CD14-positive monocyte (primary cell): Measurements from ENCODE around the gene SCAF4. TPM values are rescaled to one million over a fixed set of nuclear protein-coding genes. Genes with fewer than 3 reads are reported as not detected.

Experiments used
- DNase-seq, 3 donors: peaks; one replicate each; pipeline ENCODE4 v3.0.0-alpha.2; 2011 to 2022
- H2AFZ ChIP-seq: 2 replicates; pipeline ENCODE4 v1.6.0; 2012; ENCODE audit warnings: mild to moderate bottlenecking, low read depth, low read length, inconsistent platforms; ENCODE audit not compliant: insufficient read depth, poor library complexity, severe bottlenecking
- H3K27ac ChIP-seq, 2 donors: 1 replicate in 1 of 2; 2 replicates in 1 of 2; pipeline ENCODE4 v1.5.1; 2012 to 2013; ENCODE audit warnings: low read length in 2 of 2, control low read depth in 1 of 2, inconsistent platforms in 1 of 2, low read depth in 1 of 2, mild to moderate bottlenecking in 1 of 2
- H3K27me3 ChIP-seq, 2 donors: one replicate each; pipeline versions ENCODE4 v1.6.0 to v1.6.1; 2011 to 2013; ENCODE audit warnings: low read length in 2 of 2; ENCODE audit not compliant: control insufficient read depth in 2 of 2, insufficient read depth in 2 of 2
- H3K36me3 ChIP-seq, 2 donors: replicated peaks in 1 of 2; 1 replicate in 1 of 2; 2 replicates in 1 of 2; pipeline versions ENCODE4 v1.5.1 to v1.6.1; 2012 to 2013; ENCODE audit warnings: low read length in 2 of 2, control low read depth in 1 of 2, inconsistent platforms in 1 of 2, mild to moderate bottlenecking in 1 of 2; ENCODE audit not compliant: insufficient read depth in 2 of 2, control insufficient read depth in 1 of 2
- H3K4me1 ChIP-seq, 2 donors: 1 replicate in 1 of 2; 2 replicates in 1 of 2; pipeline versions ENCODE4 v1.5.1 to v1.6.1; 2012 to 2013; ENCODE audit warnings: low read length in 2 of 2, control low read depth in 1 of 2, inconsistent platforms in 1 of 2, mild to moderate bottlenecking in 1 of 2, moderate library complexity in 1 of 2; ENCODE audit not compliant: insufficient read depth in 2 of 2, control insufficient read depth in 1 of 2
- H3K4me2 ChIP-seq: replicated peaks from 2 replicates; pipeline ENCODE3; 2012; ENCODE audit warnings: low read length, moderate library complexity, mild to moderate bottlenecking; ENCODE audit not compliant: poor library complexity, severe bottlenecking; ENCODE audit errors: extremely low read depth
- H3K4me3 ChIP-seq, 3 experiments: fragments of 200-600 bp in 1 of 3; sonication (generic) in 1 of 3; replicated peaks in 1 of 3; 1 replicate in 2 of 3; 2 replicates in 1 of 3; pipeline ENCODE4 v1.5.1; 2011 to 2013; ENCODE audit warnings: low read length in 3 of 3, mild to moderate bottlenecking in 3 of 3, control low read depth in 2 of 3, low read depth in 2 of 3, inconsistent platforms in 1 of 3, moderate library complexity in 1 of 3
- H3K79me2 ChIP-seq: 2 replicates; pipeline ENCODE4 v1.6.0; 2012; ENCODE audit warnings: mild to moderate bottlenecking, control low read depth, inconsistent platforms, low read length, moderate library complexity; ENCODE audit not compliant: insufficient read depth
- H3K9ac ChIP-seq: 2 replicates; pipeline ENCODE4 v1.6.0; 2017; ENCODE audit warnings: low read length, mild to moderate bottlenecking; ENCODE audit not compliant: insufficient read depth, poor library complexity, severe bottlenecking
- H3K9me3 ChIP-seq, 2 donors: replicated peaks in 1 of 2; 1 replicate in 1 of 2; 2 replicates in 1 of 2; pipeline versions ENCODE4 v1.5.1 to v1.6.1; 2012 to 2013; ENCODE audit warnings: low read length in 2 of 2, control low read depth in 1 of 2; ENCODE audit not compliant: control insufficient read depth in 1 of 2, insufficient read depth in 1 of 2
- H4K20me1 ChIP-seq: 2 replicates; pipeline ENCODE4 v1.6.0; 2012; ENCODE audit warnings: mild to moderate bottlenecking, low read length, control low read depth, moderate library complexity; ENCODE audit not compliant: insufficient read depth
- H3K27ac Mint-ChIP-seq, 7 donors: one replicate each; pipeline ENCODE4 v1.8.0; 2020; ENCODE audit warnings: mild to moderate bottlenecking in 7 of 7, mixed read lengths in 7 of 7, moderate library complexity in 6 of 7, inconsistent platforms in 2 of 7
- H3K27me3 Mint-ChIP-seq, 3 donors: one replicate each; pipeline ENCODE4 v1.8.0; 2021 to 2022; ENCODE audit warnings: low read depth in 3 of 3, mild to moderate bottlenecking in 3 of 3, mixed read lengths in 3 of 3, moderate library complexity in 3 of 3, inconsistent platforms in 1 of 3
- H3K36me3 Mint-ChIP-seq, 2 donors: one replicate each; pipeline ENCODE4 v1.8.0; 2020; ENCODE audit warnings: mixed read lengths in 2 of 2, inconsistent platforms in 1 of 2, mild to moderate bottlenecking in 1 of 2
- H3K4me1 Mint-ChIP-seq: one replicate; pipeline ENCODE4 v1.8.0; 2020; ENCODE audit warnings: mild to moderate bottlenecking, mixed read lengths
- H3K4me3 Mint-ChIP-seq, 2 donors: one replicate each; pipeline ENCODE4 v1.8.0; 2020; ENCODE audit warnings: mild to moderate bottlenecking in 2 of 2, mixed read lengths in 2 of 2, moderate library complexity in 1 of 2
- H3K9me3 Mint-ChIP-seq, 7 donors: one replicate each; pipeline ENCODE4 v1.8.0; 2020 to 2022; ENCODE audit warnings: mixed read lengths in 7 of 7, mild to moderate bottlenecking in 6 of 7, moderate library complexity in 6 of 7, inconsistent platforms in 2 of 7
- CTCF ChIP-seq: fragments of 200-600 bp; IDR thresholded peaks from one replicate; pipeline ENCODE4 v1.8.0; 2022; ENCODE audit warnings: antibody characterized with exemption, mild to moderate bottlenecking
- WGBS: methylation state at CpG from one replicate; pipeline ENCODE4 v1.1.5; 2013; ENCODE audit warnings: missing lambda C conversion rate; ENCODE audit not compliant: insufficient coverage; 5-methylcytosine and 5-hydroxymethylcytosine counted together
- intact Hi-C, 2 donors: fragments of 100-400 bp; cut with micrococcal nuclease; formaldehyde crosslinking; loops; one replicate each; pipeline versions ENCODE4 v1.15.0 to v1.15.1; 2023
- polyA plus RNA-seq, 3 donors: library from polyadenylated mRNA; depleted of rRNA in 1 of 3; unstranded in 2 of 3; stranded (reverse) in 1 of 3; fragments of 300-500 nt in 2 of 3; fragments of >200 nt in 1 of 3; fragmentation: Illumina TruSeq in 2 of 3; gene quantifications; 1 replicate in 2 of 3; 2 replicates in 1 of 3; pipeline ENCODE4 v1.2.3, GENCODE V29; 2012 to 2021

The SCAF4 gene
- polyA plus RNA-seq, 3 donors = 4.6 to 28.7 (median 11.3) TPM

GRCh38 chr21:31671931-31672330 is 60.0 kb downstream of the SCAF4 start:
- intact Hi-C loops = no loop called here
- Histone ChIP-seq H3K79me2 (no peaks in the 10 kb centered on the region), H3K4me3 (no peak overlapping the region), H3K27me3 (no peaks in the 10 kb centered on the region), H3K4me2 (no peak overlapping the region), H3K9ac (no peak overlapping the region), H3K4me1 (peaks cover 2 to 11% of the 10 kb centered on the region in 2 donors), H3K9me3 (no peaks in the 10 kb centered on the region), H3K36me3 (peaks cover 25 to 68% of the 10 kb centered on the region in 2 donors), H3K27ac (no peak overlapping the region), H4K20me1 (peaks cover 6% of the 10 kb centered on the region), H2AFZ (no peak overlapping the region)
- no peaks in the 10 kb centered on the region for H3K27me3 Mint-ChIP-seq
- H3K4me1 Mint-ChIP-seq = peaks cover 12% of the 10 kb centered on the region
- H3K4me3 Mint-ChIP-seq = no peak overlapping the region
- no peak overlapping the region for H3K27ac Mint-ChIP-seq
- over 99% methylated on average over 15 of the region's 17 CpGs for WGBS
- H3K36me3 Mint-ChIP-seq = peaks cover 37 to 45% of the 10 kb centered on the region in 2 donors
- no peak for DNase-seq
- no peaks in the 10 kb centered on the region for H3K9me3 Mint-ChIP-seq
- TF ChIP-seq CTCF = no peak

GRCh38 chr21:31671146-31671716 is 60.7 kb downstream of the SCAF4 start:
- 89% methylated on average over 12 of the region's 12 CpGs for WGBS
- DNase-seq = no peak
- H3K27ac Mint-ChIP-seq = peak overlapping the region in 2 of 7 donors; percentile 31 to 38
- no peak overlapping the region for H3K9ac ChIP-seq
- peaks cover 2 to 11% of the 10 kb centered on the region in 2 donors for H3K4me1 ChIP-seq
- no peak for TF ChIP-seq CTCF
- H3K9me3 Mint-ChIP-seq = no peaks in the 10 kb centered on the region
- H3K4me1 Mint-ChIP-seq = peaks cover 17% of the 10 kb centered on the region
- H3K27me3 ChIP-seq = no peaks in the 10 kb centered on the region
- H3K4me2 ChIP-seq = no peak overlapping the region
- no peaks in the 10 kb centered on the region for H3K9me3 ChIP-seq
- H3K27me3 Mint-ChIP-seq = no peaks in the 10 kb centered on the region
- peaks cover 9% of the 10 kb centered on the region for H4K20me1 ChIP-seq
- H3K27ac ChIP-seq = no peak overlapping the region
- no peak overlapping the region for H3K4me3 Mint-ChIP-seq
- no peaks in the 10 kb centered on the region for H3K79me2 ChIP-seq
- peaks cover 25 to 74% of the 10 kb centered on the region in 2 donors for H3K36me3 ChIP-seq
- intact Hi-C loops = no loop called here
- no peak overlapping the region for H3K4me3 ChIP-seq
- H2AFZ ChIP-seq = no peak overlapping the region
- peaks cover 40 to 45% of the 10 kb centered on the region in 2 donors for H3K36me3 Mint-ChIP-seq
